GM18505 (cell line): ENCODE measurements around the gene CARF.
"Not testable (repeated sequence)": the region's sequence is repeated elsewhere in the genome, so short reads cannot be mapped to it uniquely, and the experiment has no call there.

Experiments
- ATAC-seq: cut with Tn5 transposase; IDR thresholded peaks from one replicate; pipeline ENCODE4 v1.9.1; 2021; ENCODE audit not compliant: unreplicated experiment
- POLR2A ChIP-seq: IDR thresholded peaks from 4 replicates; pipeline ENCODE4 v1.6.1; 2011; ENCODE audit warnings: borderline replicate concordance; ENCODE audit not compliant: insufficient read depth, insufficient read length; ENCODE audit errors: extremely low read depth

The CARF gene

GRCh38 chr2:202965810-202966460, 53.9 kb downstream of the CARF start:
- TF ChIP-seq POLR2A = no peak
- ATAC-seq = no peak

GRCh38 chr2:202969404-202969803, 57.3 kb downstream of the CARF start:
- ATAC-seq = not testable (repeated sequence)

GRCh38 chr2:202976809-202977208, 64.7 kb downstream of the CARF start:
- ATAC-seq = no peak
- TF ChIP-seq POLR2A = no peak

- no peak for TF ChIP-seq POLR2A
- ATAC-seq = no peak
Observed at GRCh38 chr2:202982779-202983491, 70.9 kb downstream of the CARF start.

- no peak for TF ChIP-seq POLR2A
- ATAC-seq = no peak
Observed at GRCh38 chr2:202989749-202990148, 77.7 kb downstream of the CARF start.

GRCh38 chr2:202990501-202990900, 78.4 kb downstream of the CARF start:
- ATAC-seq = no peak
- TF ChIP-seq POLR2A = no peak

- not testable (repeated sequence) for ATAC-seq
Observed at GRCh38 chr2:202997113-202997512, 85.0 kb downstream of the CARF start.

GRCh38 chr2:203002054-203002821, 90.2 kb downstream of the CARF start:
- no peak for TF ChIP-seq POLR2A
- ATAC-seq = no peak

- ATAC-seq = no peak
- TF ChIP-seq POLR2A = no peak
Observed at GRCh38 chr2:203003716-203004115, 91.6 kb downstream of the CARF start.

GRCh38 chr2:203014456-203015199, 102.6 kb downstream of the CARF start, which contains the start of gene NBEAL1:
TSS of gene NBEAL1 (plus strand) at chr2:203014875. CDS start at chr2:203016385, 1,510 bp downstream.
- ATAC-seq = peak; percentile 96
- peak; percentile 84 for TF ChIP-seq POLR2A

- no peak for ATAC-seq
- no peak for TF ChIP-seq POLR2A
Observed at GRCh38 chr2:203016716-203017115, 104.6 kb downstream of the CARF start.

- no peak for ATAC-seq
- no peak for TF ChIP-seq POLR2A
Observed at GRCh38 chr2:203018181-203018580, 106.1 kb downstream of the CARF start.

GRCh38 chr2:203019142-203019541, 107.1 kb downstream of the CARF start:
- no peak for ATAC-seq
- TF ChIP-seq POLR2A = no peak

- ATAC-seq = no peak
- TF ChIP-seq POLR2A = no peak
Observed at GRCh38 chr2:203021991-203022390, 109.9 kb downstream of the CARF start.

- no peak for ATAC-seq
- no peak for TF ChIP-seq POLR2A
Observed at GRCh38 chr2:203022751-203023150, 110.7 kb downstream of the CARF start.
